Coronary artery (tissue), 2 donors: ENCODE results near the gene RIN3.

ENCODE experiments used
- DNase-seq: peaks from one replicate; pipeline ENCODE4 v3.0.0-alpha.2; 2017; ENCODE audit warnings: low spot score
- H3K27ac ChIP-seq, 2 donors: fragments of 200-600 bp; sonication (generic); one replicate each; pipeline ENCODE4 v1.5.1; 2016 to 2019
- H3K4me3 ChIP-seq: fragments of 200-600 bp; sonication (generic); 2 replicates; pipeline ENCODE4 v1.5.1; 2016; ENCODE audit warnings: mild to moderate bottlenecking, moderate library complexity
- TF ChIP-seq, protein P1 (sequence below): fragments of 200-600 bp; sonication (generic); IDR thresholded peaks from one replicate; pipeline ENCODE4 v1.5.1; 2019; ENCODE audit warnings: antibody characterized with exemption

The RIN3 gene

DNA sequence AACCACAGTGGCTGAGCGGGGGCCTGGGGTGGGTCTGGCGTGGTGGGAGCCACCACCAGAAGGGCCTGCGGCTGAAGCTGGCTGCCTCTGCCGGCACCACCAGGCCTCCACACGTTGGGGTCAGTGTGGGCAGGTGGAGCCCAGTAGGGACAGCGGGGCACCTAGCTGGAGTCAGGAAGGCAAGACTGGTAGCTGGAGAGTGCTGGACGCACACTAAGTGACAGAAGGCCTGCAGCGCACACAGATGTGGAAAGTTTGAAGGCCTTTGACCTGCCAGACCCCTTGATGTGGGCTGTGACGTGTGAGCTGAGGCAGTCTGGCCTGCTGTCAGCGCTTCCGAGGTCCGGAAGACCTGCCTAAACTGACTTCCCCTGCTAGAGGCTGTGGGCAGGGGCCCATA lies 26.3 kb downstream of the RIN3 start:
- TF ChIP-seq, protein P1, sequence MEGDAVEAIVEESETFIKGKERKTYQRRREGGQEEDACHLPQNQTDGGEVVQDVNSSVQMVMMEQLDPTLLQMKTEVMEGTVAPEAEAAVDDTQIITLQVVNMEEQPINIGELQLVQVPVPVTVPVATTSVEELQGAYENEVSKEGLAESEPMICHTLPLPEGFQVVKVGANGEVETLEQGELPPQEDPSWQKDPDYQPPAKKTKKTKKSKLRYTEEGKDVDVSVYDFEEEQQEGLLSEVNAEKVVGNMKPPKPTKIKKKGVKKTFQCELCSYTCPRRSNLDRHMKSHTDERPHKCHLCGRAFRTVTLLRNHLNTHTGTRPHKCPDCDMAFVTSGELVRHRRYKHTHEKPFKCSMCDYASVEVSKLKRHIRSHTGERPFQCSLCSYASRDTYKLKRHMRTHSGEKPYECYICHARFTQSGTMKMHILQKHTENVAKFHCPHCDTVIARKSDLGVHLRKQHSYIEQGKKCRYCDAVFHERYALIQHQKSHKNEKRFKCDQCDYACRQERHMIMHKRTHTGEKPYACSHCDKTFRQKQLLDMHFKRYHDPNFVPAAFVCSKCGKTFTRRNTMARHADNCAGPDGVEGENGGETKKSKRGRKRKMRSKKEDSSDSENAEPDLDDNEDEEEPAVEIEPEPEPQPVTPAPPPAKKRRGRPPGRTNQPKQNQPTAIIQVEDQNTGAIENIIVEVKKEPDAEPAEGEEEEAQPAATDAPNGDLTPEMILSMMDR = no peak
- no peak for DNase-seq

GRCh38 chr14:92540472-92541048 lies 27.0 kb downstream of the RIN3 start:
- TF ChIP-seq, protein P1 = no peak
- Histone ChIP-seq H3K27ac (peak overlapping the region; percentile 71 to 90), H3K4me3 (peak overlapping the region; percentile 12)
- DNase-seq = peak; percentile 97

More for the DNA sequence above, 26.3 kb downstream of the RIN3 start:
- Histone ChIP-seq H3K4me3 (peak overlapping the region; percentile 7), H3K27ac (peak overlapping the region; percentile 71 to 90)

DNA sequence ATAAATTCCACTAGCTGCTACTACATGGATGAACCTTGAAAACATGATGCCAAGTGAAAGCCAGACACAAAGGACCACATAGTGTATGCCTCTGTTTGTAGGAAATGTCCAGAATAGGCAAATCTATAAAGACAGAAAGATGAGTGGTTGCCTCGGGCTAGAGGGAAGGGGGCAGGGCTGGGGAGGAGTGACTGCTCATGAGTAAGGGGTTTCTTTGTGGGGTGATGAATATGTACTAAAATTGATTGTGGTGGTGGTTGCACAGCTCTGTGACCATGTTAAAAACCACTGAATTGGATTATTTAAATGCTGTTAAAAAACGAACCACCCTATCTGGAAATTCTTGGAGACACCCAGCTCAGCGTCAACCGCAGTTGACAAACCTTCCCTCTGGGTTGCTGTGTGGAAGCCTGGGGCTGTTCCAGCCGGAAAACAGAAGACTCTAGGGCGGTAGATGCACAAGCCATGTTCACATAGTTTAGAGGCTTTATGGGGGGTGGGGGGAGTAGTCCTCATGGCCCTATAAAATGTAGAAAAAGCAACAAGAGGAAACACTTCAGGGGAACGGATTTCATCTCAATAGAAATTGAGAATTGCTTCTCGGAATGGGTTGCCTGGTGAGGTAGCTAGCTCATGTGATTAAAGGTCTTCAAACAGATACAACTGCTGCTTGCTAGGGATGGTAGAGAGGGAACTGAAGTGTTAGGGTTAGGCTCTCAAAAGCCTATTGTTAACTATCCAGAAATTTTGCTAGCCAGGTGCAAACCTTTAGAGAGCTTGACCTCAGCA lies 29.4 kb downstream of the RIN3 start:
- no peak for DNase-seq
- Histone ChIP-seq H3K27ac (no peak overlapping the region), H3K4me3 (no peak overlapping the region)
- TF ChIP-seq, protein P1 = no peak

GRCh38 chr14:92544051-92544720 lies 30.6 kb downstream of the RIN3 start:
- DNase-seq = no peak
- TF ChIP-seq, protein P1 = no peak
- H3K4me3 ChIP-seq = no peak overlapping the region
- peak overlapping the region; percentile 18 to 24 for H3K27ac ChIP-seq

GRCh38 chr14:92546347-92547053 lies 32.9 kb downstream of the RIN3 start:
- TF ChIP-seq, protein P1 = no peak
- no peak for DNase-seq
- Histone ChIP-seq H3K27ac (no peak overlapping the region), H3K4me3 (no peak overlapping the region)

GRCh38 chr14:92549105-92549858 lies 35.7 kb downstream of the RIN3 start:
- peak overlapping the region; percentile 50 for H3K4me3 ChIP-seq
- no peak for DNase-seq

More at GRCh38 chr14:92549105-92549858, 35.7 kb downstream of the RIN3 start:
- TF ChIP-seq, protein P1 = no peak
- H3K27ac ChIP-seq = peak overlapping the region; percentile 80 to 88
